ENCODE measurements around the gene PDE1A. TPM values are rescaled to one million over a fixed set of nuclear protein-coding genes. Genes with fewer than 3 reads are reported as not detected.

PDE1A gene
- total and polyA plus RNA-seq, 10 of the 15 experiments (the other 5 are each of a cell fraction or from before 2014, with no cell fraction given): 1.1 TPM; not detected in 9

- FAIRE-seq: no peak
- no peaks in the 10 kb centered on the region for H3K9me3 ChIP-seq (replicated peaks; ENCODE audit: control insufficient read depth, insufficient read depth, low read length)
- no peak overlapping the region for H3K4me3 ChIP-seq
- ChIA-PET RAD21 (ENCODE audit: unreplicated experiment) (no interaction called here), CTCF (interaction anchor here (0.7 to 1.4 kb wide), 2 partner anchors 458 to 608 kb away, joined by 3 to 5 read pairs; no protein-coding TSS in a partner anchor), SMC1A (ENCODE audit: uncharacterized antibody, unreplicated experiment) (interaction anchor here (2.4 kb wide), 1 partner anchor 458 kb away, joined by 12 read pairs; no protein-coding TSS in a partner anchor), POLR2A (no interaction called here)
- H2AFZ ChIP-seq (ENCODE audit: control insufficient read depth, low read depth, low read length): no peak overlapping the region
- H3K4me1 ChIP-seq (ENCODE audit: control insufficient read depth, insufficient read depth, low read length): no peaks in the 10 kb centered on the region
- no peaks in the 10 kb centered on the region for H3K79me2 ChIP-seq (ENCODE audit: control insufficient read depth, insufficient read depth, low read length)
- H3K4me2 ChIP-seq (ENCODE audit: control insufficient read depth, insufficient read depth): no peak overlapping the region
- H3K27ac ChIP-seq (ENCODE audit: control insufficient read depth, insufficient read depth): no peak overlapping the region
- H3K27me3 ChIP-seq (replicated peaks in 1 of 2; ENCODE audit: control insufficient read depth in 2 of 2, insufficient read depth in 2 of 2, low read length in 1 of 2): no peaks in the 10 kb centered on the region
- DNase-seq (ENCODE audit: low read depth, low spot score): no peak
- no peak for ATAC-seq
- H3K9ac ChIP-seq (ENCODE audit: control insufficient read depth, insufficient read depth, low read length): no peak overlapping the region
- BruUV-seq (replicated peaks): no TSS peak
- H3K36me3 ChIP-seq (ENCODE audit: control insufficient read depth in 2 of 2, insufficient read depth in 2 of 2, low read length in 1 of 2): no peaks in the 10 kb centered on the region
- no peaks in the 10 kb centered on the region for H4K20me1 ChIP-seq (ENCODE audit: control insufficient read depth, insufficient read depth)
- WGBS (ENCODE audit: insufficient coverage, insufficient replicate concordance, low lambda C conversion rate, missing lambda C conversion rate): 64% methylated on average over 2 of the region's 2 CpGs
- in situ Hi-C loops (cut with MboI): loop anchor here (25.0 kb wide), 1 partner anchor 796 kb away; no protein-coding TSS in a partner anchor
- intact Hi-C loops (cut with micrococcal nuclease; ENCODE audit: unreplicated experiment): no loop called here
- no peak for TF ChIP-seq RAD21 (IDR thresholded peaks at IDR 0.05; ENCODE audit: insufficient read depth, low read depth, low read length)
- no peak for TF ChIP-seq PRDM15 (CRISPR knock-in tag; IDR thresholded peaks at IDR 0.05)
- no peak for TF ChIP-seq BRCA1 (IDR thresholded peaks at IDR 0.05; ENCODE audit: low read depth, low read length)
- TF ChIP-seq IRF4 (IDR thresholded peaks at IDR 0.05; ENCODE audit: low read depth, low read length): no peak
- no peak for TF ChIP-seq ZBED1 (IDR thresholded peaks at IDR 0.05; ENCODE audit: borderline replicate concordance)
- TF ChIP-seq MEF2A (IDR thresholded peaks at IDR 0.05; ENCODE audit: insufficient read depth, low read depth, low read length): no peak
- no peak for TF ChIP-seq IKZF2 (IDR thresholded peaks at IDR 0.05)
- no peak for TF ChIP-seq MYB (IDR thresholded peaks at IDR 0.05; ENCODE audit: borderline replicate concordance, low read depth, low read length)
- TF ChIP-seq ZBTB33 (IDR thresholded peaks at IDR 0.05): no peak
- TF ChIP-seq ATF7 (IDR thresholded peaks at IDR 0.05; ENCODE audit: low read depth): no peak
- TF ChIP-seq TCF12 (IDR thresholded peaks at IDR 0.05; ENCODE audit: low read depth, low read length): no peak
- no peak for TF ChIP-seq ZBTB11 (CRISPR knock-in tag; IDR thresholded peaks at IDR 0.05)
- no peak for TF ChIP-seq WRNIP1 (IDR thresholded peaks at IDR 0.05; ENCODE audit: borderline replicate concordance, low read depth, low read length)
- no peak for TF ChIP-seq ZZZ3 (IDR thresholded peaks at IDR 0.05; ENCODE audit: control insufficient read depth, insufficient read length, low read depth)
- TF ChIP-seq POU2F2 (IDR thresholded peaks at IDR 0.05; ENCODE audit: borderline replicate concordance, low read depth, low read length): no peak
- no peak for TF ChIP-seq EP300 (IDR thresholded peaks at IDR 0.05; ENCODE audit: borderline replicate concordance in 1 of 2, control insufficient read depth in 1 of 2, low read depth in 2 of 2, low read length in 2 of 2)
Observed at GRCh38 chr2:182191061-182191460, 235.8 kb downstream of the PDE1A start.

Data from GM12878 (cell line).